Mesothelial cell of epicardium (in vitro differentiated cells): ENCODE data around the gene CDCP1. TPM values are rescaled to one million over a fixed set of nuclear protein-coding genes. Genes with fewer than 3 reads are reported as not detected.
"Not testable (repeated sequence)": the region's sequence is repeated elsewhere in the genome, so short reads cannot be mapped to it uniquely, and the experiment has no call there.

ENCODE experiments used
- DNase-seq, 2 experiments: peaks; one replicate each; pipeline ENCODE4 v3.0.0; 2021; ENCODE audit warnings: low spot score in 2 of 2; ENCODE audit not compliant: unreplicated experiment in 2 of 2
- H3K27ac Mint-ChIP-seq: 2 replicates; pipeline ENCODE4 v1.8.0; 2021; ENCODE audit warnings: mixed read lengths
- H3K27me3 Mint-ChIP-seq: 2 replicates; pipeline ENCODE4 v1.8.0; 2021; ENCODE audit warnings: low read depth, mixed read lengths
- H3K36me3 Mint-ChIP-seq: 2 replicates; pipeline ENCODE4 v1.8.0; 2021; ENCODE audit warnings: mixed read lengths
- H3K4me1 Mint-ChIP-seq: 2 replicates; pipeline ENCODE4 v1.8.0; 2021; ENCODE audit warnings: mixed read lengths
- H3K4me3 Mint-ChIP-seq: 2 replicates; pipeline ENCODE4 v1.8.0; 2021; ENCODE audit warnings: mild to moderate bottlenecking, moderate library complexity, mixed read lengths
- H3K9me3 Mint-ChIP-seq: 2 replicates; pipeline ENCODE4 v1.8.0; 2021; ENCODE audit warnings: mixed read lengths
- CTCF ChIP-seq: fragments of 200-600 bp; sonication (generic); IDR thresholded peaks from one replicate; pipeline ENCODE4 v1.5.0; 2021; ENCODE audit warnings: antibody characterized with exemption; ENCODE audit not compliant: unreplicated experiment
- total RNA-seq: library from RNA; stranded (reverse); gene quantifications from 3 replicates; pipeline ENCODE4 v1.2.1, GENCODE V29; 2021

The CDCP1 gene
- total RNA-seq, 1 donor from 2014 or later, result 1.3 TPM

- Mint-ChIP-seq H3K4me3 (no peak overlapping the region), H3K4me1 (no peaks in the 10 kb centered on the region), H3K27me3 (peaks cover 20% of the 10 kb centered on the region), H3K36me3 (no peaks in the 10 kb centered on the region), H3K9me3 (peaks cover 13% of the 10 kb centered on the region), H3K27ac (no peak overlapping the region)
- TF ChIP-seq CTCF, result no peak
- DNase-seq, result no peak
Measured at GRCh38 chr3:45152307-45152706, 6.1 kb upstream of the CDCP1 start.

- no peak overlapping the region for H3K4me3 Mint-ChIP-seq
- no peaks in the 10 kb centered on the region for H3K36me3 Mint-ChIP-seq
- TF ChIP-seq CTCF, result no peak
- H3K4me1 Mint-ChIP-seq, result peaks cover 2% of the 10 kb centered on the region
- no peak overlapping the region for H3K27ac Mint-ChIP-seq
- DNase-seq, result no peak
- peaks cover 13% of the 10 kb centered on the region for H3K9me3 Mint-ChIP-seq
- H3K27me3 Mint-ChIP-seq, result peaks cover 31% of the 10 kb centered on the region
Measured at GRCh38 chr3:45151100-45151499, 4.9 kb upstream of the CDCP1 start.

GRCh38 chr3:45148921-45149320 lies 2.7 kb upstream of the CDCP1 start:
- DNase-seq, result no peak
- H3K9me3 Mint-ChIP-seq, result peaks cover 13% of the 10 kb centered on the region
- peaks cover 51% of the 10 kb centered on the region for H3K27me3 Mint-ChIP-seq
- no peak overlapping the region for H3K4me3 Mint-ChIP-seq
- no peaks in the 10 kb centered on the region for H3K36me3 Mint-ChIP-seq
- TF ChIP-seq CTCF, result no peak
- no peak overlapping the region for H3K27ac Mint-ChIP-seq
- peaks cover 10% of the 10 kb centered on the region for H3K4me1 Mint-ChIP-seq

- no peak for TF ChIP-seq CTCF
- H3K9me3 Mint-ChIP-seq, result peaks cover 4% of the 10 kb centered on the region
- peak overlapping the region; percentile 86 for H3K4me3 Mint-ChIP-seq
- no peak overlapping the region for H3K27ac Mint-ChIP-seq
- peaks cover 10% of the 10 kb centered on the region for H3K4me1 Mint-ChIP-seq
- peaks cover 62% of the 10 kb centered on the region for H3K27me3 Mint-ChIP-seq
- no peak for DNase-seq
- no peaks in the 10 kb centered on the region for H3K36me3 Mint-ChIP-seq
Measured at GRCh38 chr3:45145223-45145622, 955 bp downstream of the CDCP1 start.

GRCh38 chr3:45143673-45144671 lies 2.2 kb downstream of the CDCP1 start:
- TF ChIP-seq CTCF, result no peak
- Mint-ChIP-seq H3K9me3 (no peaks in the 10 kb centered on the region), H3K4me3 (no peak overlapping the region), H3K27ac (no peak overlapping the region), H3K36me3 (no peaks in the 10 kb centered on the region), H3K27me3 (peaks cover 58% of the 10 kb centered on the region), H3K4me1 (peaks cover 16% of the 10 kb centered on the region)
- no peak for DNase-seq

GRCh38 chr3:45140770-45141155 lies 5.4 kb downstream of the CDCP1 start:
- H3K27ac Mint-ChIP-seq, H3K9me3 Mint-ChIP-seq: not testable (repeated sequence)

More at GRCh38 chr3:45140770-45141155, 5.4 kb downstream of the CDCP1 start:
- H3K27me3 Mint-ChIP-seq, result peaks cover 28% of the 10 kb centered on the region
- H3K36me3 Mint-ChIP-seq, H3K4me3 Mint-ChIP-seq, DNase-seq: not testable (repeated sequence)
- H3K4me1 Mint-ChIP-seq, result peaks cover 28% of the 10 kb centered on the region
